Measurements from ENCODE around the gene MED15.

Gene MED15

DNA sequence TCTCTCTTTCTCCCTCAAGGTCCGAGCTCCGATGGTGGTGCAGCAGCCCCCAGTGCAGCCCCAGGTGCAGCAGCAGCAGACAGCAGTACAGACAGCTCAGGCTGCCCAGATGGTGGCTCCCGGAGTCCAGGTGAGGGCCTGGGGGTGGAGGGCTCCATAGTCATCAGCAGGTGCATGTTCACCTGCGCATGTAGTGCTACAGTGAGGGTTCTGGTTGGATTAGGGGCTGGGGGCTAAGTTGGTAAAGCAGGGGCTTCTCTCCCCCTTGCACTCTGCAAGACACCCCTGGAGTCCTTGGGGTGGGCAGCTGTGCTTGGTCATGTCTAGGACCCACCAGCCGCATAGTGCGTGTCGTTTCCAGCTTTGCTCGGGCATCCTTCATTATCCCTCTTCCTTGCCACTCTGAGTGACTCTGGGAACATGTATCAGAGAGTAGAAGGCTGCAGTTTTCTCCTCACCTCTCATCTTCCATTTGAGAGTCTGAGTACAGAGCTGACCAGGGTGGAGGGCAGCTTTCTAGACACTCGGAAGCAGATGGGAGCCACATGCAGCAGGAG lies 61.2 kb downstream of the MED15 start:
- no peak for DNase-seq (ENCODE audit: low read depth in 4 of 4, low spot score in 1 of 4)

DNA sequence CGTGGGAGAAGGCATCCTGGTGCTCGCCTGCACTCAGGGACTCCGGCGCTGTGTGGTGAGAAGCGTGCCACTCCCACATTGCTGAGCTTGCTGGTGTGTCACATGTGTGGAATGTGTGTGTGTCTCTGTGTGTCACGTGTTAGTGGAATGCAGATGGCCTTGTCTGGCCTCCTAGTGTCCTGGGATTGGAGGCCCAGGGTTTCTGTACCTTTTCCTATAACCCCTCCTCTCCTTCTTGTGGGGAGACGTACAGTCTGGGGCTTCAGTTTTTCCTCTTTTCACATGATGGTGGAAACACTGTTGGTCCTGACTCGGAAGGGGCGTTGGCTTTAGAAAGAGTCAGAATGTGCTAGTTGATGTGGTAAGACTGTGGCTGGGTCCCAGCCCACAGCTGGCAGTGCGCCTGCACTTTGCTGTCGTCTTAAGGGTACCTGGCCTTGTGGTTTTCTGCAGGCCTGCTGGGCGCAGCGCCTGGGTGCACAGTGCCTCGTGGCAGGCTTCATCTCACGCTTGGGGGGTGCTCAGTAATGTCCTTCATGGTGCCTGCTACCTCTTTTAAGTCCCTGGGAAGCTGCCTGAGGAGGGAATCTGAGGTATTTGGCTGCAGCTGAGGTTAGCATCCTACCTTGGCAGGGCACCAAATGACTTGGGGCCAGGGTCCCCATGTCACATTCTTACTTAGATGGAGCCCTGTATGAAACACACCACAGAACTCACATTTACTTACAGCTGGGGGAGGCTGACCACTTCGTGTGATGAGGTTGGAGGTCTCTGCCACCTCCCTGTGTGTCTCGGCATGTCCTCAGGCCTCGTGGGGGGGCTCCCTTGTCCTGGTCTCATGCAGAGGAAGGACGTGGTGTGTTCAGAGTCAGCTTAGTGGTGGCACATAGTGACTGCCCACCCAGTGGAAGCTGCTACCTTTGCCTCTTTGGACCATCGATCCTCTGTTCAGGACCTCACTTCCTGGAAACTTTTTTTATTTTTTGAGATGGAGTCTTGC lies 61.9 kb downstream of the MED15 start:
- peak in 2 of 4 experiments; percentile 26 to 50 for DNase-seq (ENCODE audit: low read depth in 4 of 4, low spot score in 1 of 4)

DNA sequence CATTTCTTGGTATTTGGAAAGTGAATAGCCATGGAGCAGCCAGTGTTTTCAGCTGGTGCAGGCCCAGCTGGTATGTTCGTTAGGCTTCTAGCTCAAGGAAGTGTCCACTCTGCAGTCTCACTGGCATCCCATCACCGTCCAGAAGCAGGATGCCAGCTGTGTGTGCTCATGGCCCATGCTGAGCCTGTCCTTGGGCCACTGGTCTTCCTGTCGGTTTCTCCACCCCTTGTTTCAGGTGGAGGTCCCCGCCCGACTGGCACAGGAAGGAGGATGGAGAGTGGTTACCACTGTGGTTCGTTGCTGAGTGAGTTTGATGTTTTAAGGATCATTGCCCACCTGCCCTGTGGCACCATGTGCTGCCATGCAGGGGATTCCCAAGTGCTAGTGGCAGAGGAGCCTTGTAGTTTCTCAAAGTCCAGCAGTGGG lies 63.7 kb downstream of the MED15 start:
- DNase-seq (ENCODE audit: low read depth in 4 of 4, low spot score in 1 of 4), result no peak

GRCh38 chr22:20571531-20572007 lies 64.2 kb downstream of the MED15 start:
- peak in 2 of 4 experiments; percentile 47 to 48 for DNase-seq (ENCODE audit: low read depth in 4 of 4, low spot score in 1 of 4)

DNA sequence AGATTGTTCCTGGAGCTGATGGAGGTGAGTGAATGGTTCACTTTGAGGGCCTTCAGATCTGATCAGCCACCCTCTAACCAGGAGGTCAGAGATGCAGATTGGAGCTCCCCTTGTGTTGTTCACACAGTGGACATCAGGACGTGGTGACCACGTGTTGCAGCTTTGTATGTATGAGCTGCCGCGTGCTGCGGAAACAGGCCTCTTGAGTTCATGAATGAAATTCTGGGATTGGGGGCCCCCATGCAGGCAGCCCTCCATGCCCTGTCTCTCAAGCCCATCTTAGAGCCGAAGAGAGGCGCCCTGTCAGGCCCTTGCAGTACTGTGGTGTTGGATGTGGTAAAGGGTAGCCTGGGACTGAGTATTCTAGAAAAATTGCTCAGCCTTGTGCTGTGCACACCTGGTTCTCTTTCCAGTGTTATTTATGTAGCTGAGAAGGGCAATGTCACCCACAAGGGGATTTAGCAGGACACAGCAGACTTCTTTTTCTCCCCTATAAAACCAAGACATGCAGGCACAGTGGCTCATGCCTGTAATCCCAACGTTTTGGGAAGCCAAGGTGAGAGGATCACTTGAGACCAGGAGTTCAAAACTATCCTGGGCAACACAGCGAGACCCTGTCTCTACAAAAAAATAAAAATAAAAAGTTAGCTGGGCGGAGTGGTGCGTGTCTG lies 64.9 kb downstream of the MED15 start:
- DNase-seq (ENCODE audit: low read depth in 4 of 4, low spot score in 1 of 4), result no peak

DNA sequence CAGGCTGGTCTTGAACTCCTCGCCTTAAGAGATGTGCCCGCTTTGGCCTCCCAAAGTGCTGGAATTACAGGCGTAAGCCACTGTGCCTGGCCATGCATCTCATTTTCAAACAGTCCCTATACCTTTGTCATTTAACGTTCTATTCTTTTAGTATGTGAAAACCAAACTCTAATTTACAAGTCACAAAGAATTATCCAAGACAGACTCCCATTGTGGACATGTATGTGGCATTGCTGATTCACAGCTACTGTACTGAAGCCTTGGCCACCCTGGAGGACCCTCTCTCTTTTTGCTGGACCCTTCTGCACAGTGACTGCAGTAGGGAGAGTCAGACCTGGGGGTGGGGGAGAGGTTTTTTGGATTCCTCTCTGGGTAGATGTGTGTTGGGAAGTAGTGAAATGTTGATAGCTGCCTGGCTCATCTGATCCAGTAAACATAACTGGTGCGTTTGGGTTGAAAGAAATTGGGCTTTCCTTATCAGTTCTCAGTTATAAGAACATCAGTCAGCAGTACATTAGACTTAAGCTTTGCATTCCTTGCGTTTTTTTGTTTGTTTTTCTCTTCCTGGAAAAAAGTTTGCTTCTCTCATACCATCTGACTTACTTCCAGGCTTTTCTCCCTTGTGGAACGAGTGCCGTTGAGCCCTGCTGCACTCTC lies 65.9 kb downstream of the MED15 start:
- no peak for DNase-seq (ENCODE audit: low read depth in 4 of 4, low spot score in 1 of 4)

- no peak for DNase-seq (ENCODE audit: low read depth in 4 of 4, low spot score in 1 of 4)
These were observed 66.6 kb downstream of the MED15 start for GRCh38 chr22:20573833-20574615.

- no peak for DNase-seq (ENCODE audit: low read depth in 4 of 4, low spot score in 1 of 4)
These were observed 67.5 kb downstream of the MED15 start for GRCh38 chr22:20574920-20575353.

GRCh38 chr22:20575724-20576444 lies 68.5 kb downstream of the MED15 start:
- no peak for DNase-seq (ENCODE audit: low read depth in 4 of 4, low spot score in 1 of 4)

DNA sequence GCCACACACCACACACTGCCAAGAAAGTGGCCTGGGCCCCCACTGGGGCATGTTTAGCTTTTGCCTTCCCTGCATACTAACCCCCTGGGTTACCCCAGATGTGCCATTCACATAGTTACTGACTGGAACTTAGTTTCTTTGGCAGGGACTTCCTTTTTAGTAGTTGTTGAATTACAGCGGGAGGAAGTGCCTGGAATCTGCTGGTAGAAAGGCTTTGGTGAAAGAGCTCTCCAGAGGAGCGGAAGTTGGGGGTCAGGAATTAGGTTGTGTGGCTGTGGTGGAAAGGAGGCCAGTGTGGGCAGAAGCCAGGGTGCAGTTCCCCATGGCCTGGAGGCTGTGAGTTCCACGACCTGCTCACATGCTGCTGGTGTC lies 69.0 kb downstream of the MED15 start:
- no peak for DNase-seq (ENCODE audit: low read depth in 4 of 4, low spot score in 1 of 4)

GRCh38 chr22:20577045-20577444 lies 69.6 kb downstream of the MED15 start:
- no peak for DNase-seq (ENCODE audit: low read depth in 4 of 4, low spot score in 1 of 4)

DNA sequence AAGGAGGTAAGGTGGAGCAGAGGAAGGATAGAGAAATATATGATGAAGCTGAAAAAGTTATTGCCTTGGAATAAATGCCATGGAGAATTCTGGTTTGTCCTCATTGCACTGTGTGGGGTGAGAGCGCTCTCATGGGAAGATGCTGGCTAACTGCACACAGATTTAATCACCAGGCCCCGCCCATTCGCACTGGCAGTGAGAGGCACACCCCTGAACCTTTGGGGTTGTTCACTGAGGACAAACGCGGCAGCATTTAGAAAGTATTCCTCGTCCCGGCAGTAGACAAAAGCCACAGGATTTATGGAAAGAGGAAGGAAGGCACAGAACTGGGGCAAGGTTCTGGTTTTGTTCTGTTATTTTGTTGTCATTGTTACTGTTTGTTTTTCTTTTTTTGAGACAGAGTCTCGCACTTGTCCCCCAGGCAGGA lies 70.2 kb downstream of the MED15 start:
- no peak for DNase-seq (ENCODE audit: low read depth in 4 of 4, low spot score in 1 of 4)

- DNase-seq (ENCODE audit: low read depth in 4 of 4, low spot score in 1 of 4), result no peak
These were observed 70.8 kb downstream of the MED15 start for GRCh38 chr22:20578192-20578591.

DNA sequence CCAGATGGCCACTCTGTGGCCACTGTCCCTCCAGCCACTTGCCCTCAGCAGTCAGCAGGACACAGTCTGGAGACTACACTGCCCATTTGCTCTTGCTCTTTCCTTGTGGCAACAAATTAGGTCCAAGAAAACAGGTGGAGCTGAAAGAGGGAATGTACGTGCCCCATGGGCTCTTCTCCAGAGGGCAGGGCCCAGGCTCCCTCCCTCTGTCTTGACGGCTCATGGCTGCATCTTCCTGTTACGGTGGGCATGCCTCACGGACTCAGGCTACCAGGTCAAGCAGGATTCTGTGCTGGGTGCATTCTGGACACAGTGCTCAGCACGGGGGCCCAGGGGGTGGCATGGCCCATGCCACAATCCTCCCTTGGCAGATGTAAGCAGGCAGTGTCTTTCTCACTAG lies 71.3 kb downstream of the MED15 start:
- no peak for DNase-seq (ENCODE audit: low read depth in 4 of 4, low spot score in 1 of 4)

DNA sequence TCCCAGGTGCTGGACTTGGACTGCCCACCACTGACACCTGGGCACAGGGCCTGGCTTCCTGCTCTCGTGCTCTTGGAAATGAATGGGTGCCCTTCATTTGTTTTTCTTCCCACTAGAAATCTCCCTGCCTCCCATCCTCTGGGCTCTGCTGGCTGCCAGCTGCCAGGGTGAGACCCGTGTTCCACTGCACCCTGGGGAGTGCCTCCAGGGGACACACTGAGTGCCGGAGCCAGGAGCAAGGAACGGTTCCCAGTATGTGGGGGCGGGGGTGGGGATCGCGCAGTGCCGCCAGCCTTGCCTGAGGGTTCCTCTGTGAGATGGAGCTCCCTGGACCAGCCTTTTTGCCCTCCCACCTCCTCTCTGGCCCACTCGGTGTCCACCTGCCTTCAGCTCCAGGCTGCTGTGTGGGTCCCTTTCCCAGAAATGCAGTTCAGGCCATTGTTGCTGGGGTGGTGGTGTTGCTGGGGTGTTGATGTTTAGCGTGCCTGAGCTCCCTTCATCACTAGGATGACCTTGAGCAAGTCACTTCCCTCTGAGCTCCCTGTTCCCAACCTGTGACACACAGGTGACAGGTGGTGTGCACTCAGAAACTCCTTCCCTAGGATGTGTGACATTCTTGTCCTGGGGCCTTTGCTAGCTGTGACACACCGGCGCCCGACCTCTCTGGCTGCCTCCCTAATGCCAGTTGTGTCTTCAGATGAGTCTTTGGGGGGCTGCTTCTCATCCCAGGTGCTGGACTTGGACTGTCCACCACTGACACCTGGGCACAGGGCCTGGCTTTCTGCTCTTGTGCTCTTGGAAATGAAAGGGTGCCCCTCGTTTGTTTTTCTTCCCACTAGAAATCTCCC lies 72.1 kb downstream of the MED15 start:
- DNase-seq (ENCODE audit: low read depth in 4 of 4, low spot score in 1 of 4), result no peak

GRCh38 chr22:20580179-20580578 lies 72.8 kb downstream of the MED15 start:
- no peak for DNase-seq (ENCODE audit: low read depth in 4 of 4, low spot score in 1 of 4)

GRCh38 chr22:20580611-20581502 lies 73.4 kb downstream of the MED15 start:
- no peak for DNase-seq (ENCODE audit: low read depth in 4 of 4, low spot score in 1 of 4)

Data from stimulated activated CD4-positive, alpha-beta T cell treated with anti-CD3 and anti-CD28 coated beads, Interleukin-1b, Interleukin-23, amount 100 ng/mL, for 24 hours (primary cell).